Vagina (tissue), 2 donors: ENCODE data around the gene RRP12.

ENCODE experiments used
- CTCF ChIP-seq, 3 experiments: fragments of 450-650 bp in 2 of 3; fragments of 200-600 bp in 1 of 3; sonication (generic) in 1 of 3; IDR thresholded peaks; one replicate each; pipeline ENCODE4 v1.5.1; 2017 to 2019; ENCODE audit warnings: antibody characterized with exemption in 3 of 3, mild to moderate bottlenecking in 2 of 3, moderate library complexity in 2 of 3
- POLR2A ChIP-seq, 2 donors: fragments of 450-650 bp; IDR thresholded peaks; one replicate each; pipeline ENCODE4 v1.6.1; 2017; ENCODE audit warnings: antibody characterized with exemption in 2 of 2, mild to moderate bottlenecking in 2 of 2, moderate library complexity in 2 of 2

GRCh38 chr10:97328646-97329453 lies 72.3 kb downstream of the RRP12 start:
- no peak for TF ChIP-seq CTCF (IDR thresholded peaks at IDR 0.05)
- TF ChIP-seq POLR2A (IDR thresholded peaks at IDR 0.05): no peak
